Activated CD4-positive, CD25-positive, alpha-beta regulatory T cell treated with anti-CD3 and anti-CD28 coated beads, Interleukin-2, amount 50 U/mL, for 24 hours (primary cell): ENCODE data around the gene HMX1.
A peak's percentile ranks its signal among the peaks of the same experiment; 100 is the strongest.

Source experiments
- ATAC-seq, 2 donors: fragments of 150-1000 bp; cut with Tn5 transposase; one replicate each; pipeline ENCODE4 v1.10.0; 2021; ENCODE audit warnings: mild to moderate bottlenecking in 1 of 2, moderate library complexity in 1 of 2

HMX1 gene

GRCh38 chr4:8871417-8872401, at the start of gene HMX1:
TSS of gene HMX1 (minus strand) at chr4:8871839. CDS start at chr4:8871614, 225 bp downstream.
- ATAC-seq = no peak

- ATAC-seq = no peak
These were observed 49.3 kb upstream of the HMX1 start for GRCh38 chr4:8920969-8921368.

DNA sequence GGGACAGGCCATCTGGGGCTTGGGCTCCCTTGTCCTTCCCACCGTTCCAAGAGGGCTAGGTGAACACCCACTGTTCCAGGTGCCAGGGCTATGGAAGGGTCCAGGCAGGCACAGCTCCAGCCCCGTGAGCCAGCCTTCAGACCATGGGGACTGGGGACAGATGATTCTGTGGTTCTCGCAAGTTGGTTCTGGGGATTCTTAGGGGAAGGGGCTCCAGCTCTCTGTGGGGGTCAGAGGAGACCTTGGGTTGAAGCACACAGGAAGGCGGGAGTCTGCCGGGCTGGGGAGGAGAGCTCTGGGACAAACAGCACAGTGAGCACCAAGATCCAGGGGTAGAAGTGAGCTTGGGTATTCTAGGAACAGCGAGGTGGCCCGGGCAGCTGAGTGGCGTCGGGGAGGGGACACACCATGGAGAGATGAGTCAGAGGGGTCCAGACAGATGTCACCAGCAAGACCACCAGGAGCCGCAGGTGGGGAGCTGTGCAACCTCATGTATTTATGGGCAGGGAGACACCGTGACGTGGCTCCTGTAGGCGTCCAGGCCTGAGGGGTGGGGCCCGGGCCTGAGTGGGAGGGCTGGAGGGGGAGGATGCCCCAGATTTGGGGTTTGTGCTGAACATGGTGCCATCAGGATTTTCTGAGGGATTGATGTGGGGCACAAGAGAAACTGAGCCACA, 48.8 kb upstream of the HMX1 start:
- ATAC-seq = no peak

DNA sequence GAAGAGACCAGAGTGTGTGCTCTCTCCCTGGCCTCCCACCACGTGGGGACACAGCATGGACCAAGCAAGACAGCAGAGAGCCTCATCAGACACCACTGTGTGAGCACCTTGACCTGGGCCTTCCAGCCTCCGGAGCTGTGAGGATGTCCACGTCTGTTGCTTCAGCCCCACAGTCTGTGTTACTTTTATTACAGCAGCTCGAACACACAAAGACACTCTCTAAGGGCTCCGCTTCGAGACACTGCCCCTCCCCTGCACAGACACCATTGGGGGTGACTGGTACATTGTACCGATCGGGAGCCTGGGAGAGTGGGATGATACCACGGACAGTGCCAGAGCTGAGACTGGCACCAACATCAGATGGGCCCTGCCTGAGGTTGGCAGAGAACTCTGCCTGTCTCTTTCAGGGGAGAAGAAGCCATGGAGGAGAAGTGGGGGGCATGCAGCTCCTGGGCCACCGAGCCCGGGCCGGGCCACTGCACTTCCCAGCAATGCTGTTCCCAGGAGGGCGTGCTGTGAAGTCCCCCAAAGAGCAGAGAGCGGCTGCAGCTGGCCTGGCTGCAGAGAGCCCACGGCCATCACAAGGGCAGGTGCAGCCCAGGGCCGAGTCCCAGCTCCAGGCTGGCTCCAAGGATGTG, 48.1 kb upstream of the HMX1 start:
- no peak for ATAC-seq

DNA sequence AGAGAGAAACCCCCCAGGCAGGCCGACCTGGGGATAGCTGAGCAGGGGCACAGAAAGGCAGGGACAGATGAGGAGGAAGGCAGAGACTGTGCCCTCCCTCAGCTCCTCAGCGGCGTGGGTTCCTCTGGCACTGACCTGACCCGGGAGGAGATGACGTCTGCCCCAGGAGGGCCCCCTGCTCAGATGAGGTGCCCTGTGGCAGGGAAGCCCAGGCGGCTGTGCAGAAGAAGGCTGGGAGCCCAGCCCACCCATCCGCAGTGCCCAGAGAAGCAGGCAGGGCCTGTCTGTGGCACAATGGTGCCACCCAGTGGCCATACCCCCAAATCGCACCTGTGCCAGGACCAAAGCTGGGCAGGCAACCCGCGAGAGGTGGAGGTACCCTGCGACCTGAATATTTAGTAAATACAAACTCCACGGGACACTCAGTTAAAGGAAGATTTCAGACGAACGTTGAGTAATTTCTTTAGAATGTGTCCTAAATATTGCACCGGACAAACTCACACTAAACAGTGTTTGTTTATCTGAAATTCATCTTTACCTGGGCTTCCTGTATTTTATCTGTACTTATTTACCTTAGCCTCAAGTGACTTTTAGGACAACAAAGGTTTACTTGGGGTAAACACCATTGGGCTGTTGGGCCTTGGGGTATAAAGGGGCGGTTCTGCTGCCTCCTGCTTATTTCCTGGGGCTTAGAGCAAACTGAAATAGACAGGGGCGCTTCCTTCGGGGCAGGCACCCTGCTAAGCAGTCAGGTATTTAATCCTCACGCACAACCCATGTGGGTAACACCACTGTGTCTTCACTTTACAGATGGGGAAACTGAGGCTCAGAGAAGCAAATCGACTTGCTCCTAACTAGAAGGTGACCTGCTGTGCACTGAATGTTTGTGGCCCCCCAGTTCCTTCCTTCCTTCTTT, 46.5 kb upstream of the HMX1 start:
- peak; percentile 53 to 63 for ATAC-seq

DNA sequence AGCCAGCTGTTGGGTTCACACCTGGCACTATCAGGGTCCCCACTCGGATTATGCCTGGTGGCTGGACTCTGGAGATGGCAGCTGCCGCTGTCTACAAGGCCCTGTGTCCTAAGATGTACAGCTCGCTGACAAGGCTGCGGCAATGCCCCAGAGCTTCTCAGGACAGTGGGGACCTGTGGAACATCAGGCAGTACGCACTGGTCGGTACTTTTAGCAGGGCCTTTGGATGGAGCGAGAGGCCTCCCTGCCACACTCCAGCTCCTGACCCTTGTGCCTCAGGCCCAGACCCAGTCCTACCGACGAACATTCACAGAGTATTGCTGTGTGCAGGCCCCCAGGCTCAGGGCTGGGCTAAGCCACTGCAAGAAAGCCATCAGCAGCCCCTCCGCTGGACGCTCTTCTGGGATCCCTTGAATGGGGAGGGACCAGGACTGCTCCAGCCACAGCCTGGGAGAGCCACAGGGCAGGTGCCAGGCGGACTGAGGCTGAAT, 45.7 kb upstream of the HMX1 start:
- no peak for ATAC-seq

DNA sequence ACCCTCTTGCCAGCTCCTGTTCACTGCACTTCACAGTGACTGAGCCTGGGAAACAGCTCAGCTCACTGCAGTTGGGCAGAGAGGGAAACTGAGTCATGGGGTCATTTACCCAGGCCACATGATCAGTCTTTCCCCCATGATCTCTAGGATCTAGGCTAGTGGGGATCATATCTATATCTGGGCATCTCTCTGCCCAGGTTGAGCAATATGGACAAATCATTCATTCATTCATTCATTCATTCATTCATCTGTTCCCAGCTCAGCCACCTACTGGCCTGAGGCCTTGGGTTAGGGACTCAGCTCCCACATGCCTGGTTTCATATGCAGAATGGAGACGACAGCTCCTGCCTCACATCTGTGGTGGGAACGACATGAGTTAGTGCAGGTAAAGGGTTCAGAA, 45.3 kb upstream of the HMX1 start:
- ATAC-seq = no peak

- ATAC-seq = no peak
These were observed 44.8 kb upstream of the HMX1 start for GRCh38 chr4:8916351-8916885.

DNA sequence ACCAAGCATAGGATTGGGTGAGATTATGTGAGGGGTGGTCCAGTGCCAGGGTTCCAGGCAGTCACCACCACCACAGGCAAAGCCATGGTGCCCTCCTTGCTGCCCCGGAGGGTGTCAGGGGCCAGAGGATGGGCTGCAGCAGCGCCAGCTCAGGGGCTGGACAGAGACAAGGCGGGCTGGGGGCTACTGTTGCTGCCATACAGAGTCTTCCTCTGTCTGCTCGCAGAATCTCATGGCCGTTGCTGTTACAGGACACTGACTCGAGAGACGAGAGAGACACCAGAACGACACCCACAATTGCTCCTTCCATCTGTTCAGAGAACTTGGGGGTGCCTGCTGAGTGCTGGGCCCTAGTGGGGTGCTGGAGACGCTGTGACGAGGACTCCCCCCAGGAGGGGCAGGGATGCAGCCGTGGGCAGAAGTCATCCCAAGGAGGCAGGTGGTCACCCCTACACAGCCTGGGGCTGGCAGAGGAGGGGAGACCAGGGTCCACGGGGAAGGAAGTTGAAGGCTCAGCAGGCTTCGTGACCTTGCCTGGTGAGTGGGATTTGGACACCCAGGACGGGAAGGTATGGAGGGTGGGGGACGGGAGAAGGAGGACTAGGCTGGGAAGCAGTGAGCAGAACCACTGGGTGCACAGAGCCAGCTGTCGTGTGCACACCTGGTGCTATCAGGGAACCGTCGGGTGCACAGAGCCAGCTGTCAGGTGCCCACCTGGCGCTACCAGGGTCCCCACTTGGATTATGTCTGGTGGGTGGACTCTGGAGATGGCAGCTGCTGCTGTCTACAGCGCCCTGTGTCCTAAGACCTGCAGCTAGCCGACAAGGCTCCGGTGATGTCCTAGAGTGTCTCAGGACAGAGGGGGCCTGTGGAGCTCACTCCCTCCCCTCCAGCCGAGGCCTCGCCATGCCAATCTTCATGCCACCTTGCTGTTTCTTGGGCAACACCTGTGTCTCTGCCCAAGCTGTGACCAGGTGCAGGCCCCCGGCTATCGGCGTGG, 43.9 kb upstream of the HMX1 start:
- no peak for ATAC-seq

DNA sequence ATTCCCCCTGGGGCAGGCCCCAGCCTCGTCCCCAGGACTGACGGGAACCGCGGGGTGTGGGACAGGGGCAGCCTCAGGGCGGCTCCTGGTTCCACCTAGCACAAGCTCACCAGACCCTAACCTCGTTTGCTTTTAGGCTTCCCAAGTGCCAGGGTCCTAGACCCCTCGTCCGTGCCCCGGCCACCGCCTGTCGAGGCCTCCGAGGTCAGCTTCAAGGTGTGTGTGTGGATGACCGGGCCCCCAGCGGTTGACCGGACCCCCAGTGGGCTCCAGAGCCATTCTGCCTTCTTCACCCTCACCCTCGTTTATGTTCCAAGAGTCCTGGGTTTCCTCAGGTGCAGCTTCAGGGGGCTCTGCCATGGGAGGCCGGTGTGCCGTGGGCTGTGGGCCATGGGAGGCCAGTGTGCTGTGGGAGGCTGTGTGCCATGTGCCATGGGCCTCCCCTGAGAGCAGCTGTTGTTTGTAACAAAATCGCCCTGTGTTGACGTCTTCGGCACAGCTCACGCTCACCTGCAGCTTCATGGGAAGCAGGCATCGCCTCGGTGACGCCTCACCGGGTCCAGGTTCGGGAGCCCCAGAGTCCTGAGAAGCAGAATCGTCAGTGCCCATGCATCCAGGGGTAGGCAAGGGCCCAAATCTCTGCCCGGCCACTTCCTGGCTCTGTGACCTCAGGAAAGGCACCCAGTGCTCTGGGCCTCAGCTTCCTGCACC, 43.0 kb upstream of the HMX1 start:
- no peak for ATAC-seq

DNA sequence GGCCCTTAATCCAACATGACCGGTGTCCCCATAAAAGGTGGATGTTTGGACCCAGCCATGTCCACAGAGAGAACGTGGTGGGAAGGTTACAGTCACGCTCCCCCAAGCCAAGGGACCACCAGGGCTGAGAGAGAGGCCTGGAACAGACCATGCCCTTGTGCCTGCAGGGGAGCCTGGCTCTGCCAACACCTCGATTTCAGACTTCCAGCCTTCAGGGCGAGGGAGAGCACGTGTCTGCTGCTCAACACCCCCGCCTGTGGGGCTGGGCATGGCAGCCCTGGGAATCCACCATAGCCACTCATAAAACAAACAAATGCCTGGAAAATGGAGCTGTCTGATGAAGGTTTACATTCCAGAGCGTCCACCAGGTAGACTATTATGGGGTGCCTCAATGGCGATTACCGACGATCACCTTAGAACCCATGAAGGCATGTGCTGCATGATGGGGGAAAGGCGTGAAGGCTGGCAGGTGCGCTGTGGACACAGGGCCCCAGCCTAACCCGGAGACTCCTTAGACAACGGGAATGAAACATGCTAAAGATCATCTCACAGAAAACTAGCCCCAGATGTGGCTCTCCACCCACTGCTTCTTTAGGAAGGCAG, 42.3 kb upstream of the HMX1 start:
- no peak for ATAC-seq

DNA sequence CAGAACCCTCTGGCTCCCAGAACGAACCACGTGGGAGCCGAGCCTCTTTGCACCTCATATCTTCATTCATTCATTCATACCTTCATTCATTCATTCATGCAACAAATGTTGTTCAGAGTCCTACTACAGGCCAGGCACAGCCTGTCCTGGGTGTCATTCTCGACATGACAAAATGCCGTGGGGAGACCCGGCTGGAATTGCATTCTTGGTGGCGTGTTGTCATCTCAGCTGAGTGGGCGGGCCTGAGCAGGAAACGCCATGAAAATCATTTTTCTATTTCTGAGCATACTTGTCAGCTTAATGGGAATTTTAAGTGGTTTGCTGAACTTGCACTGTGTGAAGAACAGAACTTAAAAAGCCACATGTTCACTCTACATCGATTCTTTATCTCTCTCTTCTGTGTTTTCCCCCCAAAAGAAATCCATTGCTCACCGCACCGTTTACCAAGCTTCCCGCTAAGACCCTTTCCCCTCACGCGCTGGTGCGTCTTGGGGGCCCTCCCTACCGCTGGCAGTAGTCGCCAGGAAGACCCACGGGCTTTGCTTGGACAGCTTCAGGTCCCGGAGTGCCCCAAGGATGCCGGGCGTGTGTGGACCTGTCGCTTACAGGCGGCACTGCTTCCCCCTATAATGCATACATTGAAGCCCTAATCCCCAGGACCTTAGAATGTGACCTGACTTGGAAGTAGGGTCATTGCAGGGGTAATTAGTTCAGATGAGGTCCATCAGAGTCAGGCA, 41.6 kb upstream of the HMX1 start:
- ATAC-seq = no peak

DNA sequence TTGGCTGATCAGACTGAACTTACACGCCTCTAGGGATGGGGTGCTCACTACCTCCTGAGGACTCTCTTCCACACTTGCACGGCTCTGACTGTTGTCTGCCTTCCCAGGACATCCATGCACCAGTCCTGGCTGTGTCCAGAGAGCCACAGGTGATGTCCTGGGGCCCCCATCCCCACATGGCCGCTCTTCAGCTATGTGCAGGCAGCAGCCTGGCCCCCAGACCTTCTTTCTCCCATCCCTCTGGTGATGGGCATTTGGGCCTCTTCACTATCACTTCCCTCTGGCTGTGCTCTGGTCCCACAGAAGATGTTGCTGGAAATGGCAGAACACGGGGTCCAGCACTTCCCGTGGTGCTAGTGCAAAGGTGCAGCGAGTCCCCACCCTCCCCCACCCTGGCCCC, 40.9 kb upstream of the HMX1 start:
- ATAC-seq = no peak

DNA sequence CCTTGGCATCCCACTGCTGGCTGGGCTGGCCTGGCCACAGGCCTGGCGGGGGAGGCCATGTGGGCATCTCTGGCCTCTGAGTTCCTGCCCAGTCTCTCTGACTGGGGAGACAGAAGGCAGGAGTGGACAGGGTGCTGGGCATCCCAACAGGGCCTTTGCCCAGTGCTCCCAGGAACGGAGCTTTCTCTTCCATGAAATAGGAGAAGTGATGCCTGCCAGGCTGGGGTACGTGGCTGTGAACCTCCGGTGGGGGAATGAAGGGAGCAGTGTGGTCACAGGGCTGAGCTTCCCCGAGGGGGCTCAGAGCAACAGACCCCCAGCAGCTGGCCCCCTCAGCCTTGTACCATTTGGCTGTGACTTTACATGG, 40.4 kb upstream of the HMX1 start:
- no peak for ATAC-seq

DNA sequence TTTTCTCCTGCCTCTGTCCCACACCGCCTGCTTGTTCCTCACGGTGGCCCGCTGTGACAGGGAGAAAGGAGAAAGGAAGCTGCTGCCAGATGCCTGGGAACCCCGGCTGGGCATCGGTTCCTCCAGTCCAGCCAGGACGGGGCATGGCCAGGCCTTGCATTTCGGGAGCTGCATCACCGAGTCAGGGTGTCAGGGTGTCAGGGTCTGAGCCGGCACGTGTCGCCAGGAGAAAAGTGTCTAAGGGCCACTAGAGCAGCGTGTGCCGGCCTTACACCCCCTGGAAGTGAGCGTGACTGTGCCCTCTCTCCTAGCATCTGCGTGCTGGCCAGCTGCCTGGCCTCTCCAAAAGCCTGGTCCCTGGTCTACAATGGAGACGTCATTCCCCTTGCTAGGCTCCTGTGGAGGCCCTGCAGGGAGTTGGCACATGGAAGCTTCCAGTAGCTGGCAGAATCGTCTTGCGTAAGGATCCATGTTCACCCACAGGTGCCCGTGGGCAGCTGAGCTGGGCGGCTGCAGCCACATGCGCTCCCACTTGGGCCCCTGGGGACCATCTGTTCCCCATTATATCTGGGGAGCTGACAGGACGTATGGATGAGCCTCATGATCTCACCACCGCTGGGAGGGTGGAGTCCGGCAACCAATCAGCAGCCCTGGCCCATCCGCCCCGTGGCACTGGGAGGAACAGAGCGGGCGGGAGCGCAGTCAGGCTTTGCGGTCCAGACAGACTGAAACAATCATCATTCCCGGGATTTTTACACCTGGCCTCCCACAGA, 39.9 kb upstream of the HMX1 start:
- ATAC-seq = no peak

GRCh38 chr4:8910822-8911315, 39.2 kb upstream of the HMX1 start:
- ATAC-seq = no peak

DNA sequence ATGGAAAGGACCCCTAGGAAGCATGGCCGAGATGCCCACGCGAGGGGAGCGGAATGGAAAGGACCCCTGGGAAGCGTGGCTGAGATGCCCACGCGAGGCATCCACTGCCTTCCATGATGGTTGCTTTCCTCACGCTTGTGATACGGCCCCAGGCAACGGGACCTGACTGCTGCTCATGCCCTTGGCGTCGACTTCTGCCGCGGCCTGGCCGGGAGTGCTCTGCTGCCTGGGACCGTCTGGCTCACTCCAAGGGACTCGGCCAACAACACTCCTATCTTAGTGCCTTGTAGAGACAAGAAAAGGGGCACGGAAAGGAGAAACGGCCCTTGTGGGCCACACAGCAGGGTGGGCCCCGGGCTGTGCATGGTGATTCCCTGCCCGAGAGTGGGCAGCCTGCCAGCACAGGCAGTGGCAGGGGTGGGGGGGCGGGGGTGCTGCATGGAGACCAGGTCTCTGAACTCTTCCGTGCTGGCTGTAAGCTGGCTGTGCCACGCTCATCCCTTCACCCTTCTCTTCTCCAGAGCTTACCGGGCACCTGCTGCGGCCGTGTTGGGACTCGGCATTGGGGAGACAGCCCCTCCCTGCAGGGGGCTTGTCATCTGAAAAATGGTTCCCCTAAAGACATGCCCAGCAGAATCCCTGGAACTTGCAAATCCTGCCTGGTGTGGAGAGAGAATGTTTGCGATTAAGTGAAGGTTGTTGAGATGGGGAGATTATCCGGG, 38.6 kb upstream of the HMX1 start:
- ATAC-seq = no peak
